OCI-LY7 (cell line): ENCODE measurements around the gene GCA. TPM values are rescaled to one million over a fixed set of nuclear protein-coding genes. Genes with fewer than 3 reads are reported as not detected.

Experiments used
- BruUV-seq: library from RNA; stranded (reverse); fragments of 400-500 nt; replicated peaks from 2 replicates; lab custom pipeline; 2021; lab: Mats Ljungman, UMichigan
- CTCF ChIA-PET: fragments of 300-600 bp; sonication (Branson Sonifier 250); formaldehyde crosslinking; loops from one replicate; lab custom pipeline; 2022; ENCODE audit warnings: antibody characterized with exemption; ENCODE audit not compliant: unreplicated experiment; lab: Charles Lee
- POLR2A ChIA-PET: fragments of 300-600 bp; sonication (Branson Sonifier 250); formaldehyde crosslinking; loops from one replicate; lab custom pipeline; 2022; ENCODE audit warnings: antibody characterized with exemption; lab: Charles Lee
- DNase-seq: peaks from one replicate; pipeline ENCODE4 v3.0.0-alpha.2; 2015; ENCODE audit warnings: low spot score
- H2AFZ ChIP-seq: fragments of 200-600 bp; sonication (generic), shearing (Covaris generic); 2 replicates; pipeline ENCODE4 v1.6.1; 2014; ENCODE audit warnings: mild to moderate bottlenecking, antibody characterized with exemption, low read length, moderate library complexity
- H3K27ac ChIP-seq: fragments of 200-600 bp; sonication (generic); 2 replicates; pipeline ENCODE4 v1.5.1; 2014; ENCODE audit warnings: mixed run types, low read depth, mild to moderate bottlenecking, moderate library complexity, low read length, inconsistent platforms; ENCODE audit not compliant: poor library complexity, severe bottlenecking
- H3K36me3 ChIP-seq: fragments of 200-600 bp; sonication (generic); 2 replicates; pipeline ENCODE4 v1.6.1; 2014; ENCODE audit warnings: mild to moderate bottlenecking, antibody characterized with exemption, low read length, moderate library complexity, mixed read lengths; ENCODE audit not compliant: insufficient read depth
- H3K4me1 ChIP-seq: fragments of 200-600 bp; sonication (generic); 2 replicates; pipeline ENCODE4 v1.5.1; 2014; ENCODE audit warnings: mild to moderate bottlenecking, low read length; ENCODE audit not compliant: insufficient read depth, poor library complexity, severe bottlenecking
- H3K4me2 ChIP-seq: fragments of 200-600 bp; sonication (generic); 2 replicates; pipeline ENCODE4 v1.6.1; 2014; ENCODE audit warnings: mild to moderate bottlenecking, low read length
- H3K4me3 ChIP-seq: fragments of 200-600 bp; sonication (generic); 2 replicates; pipeline ENCODE4 v1.5.1; 2014; ENCODE audit warnings: mild to moderate bottlenecking, low read depth, low read length; ENCODE audit not compliant: poor library complexity, severe bottlenecking
- H3K79me2 ChIP-seq: fragments of 200-600 bp; sonication (generic); 2 replicates; pipeline ENCODE4 v1.6.1; 2016; ENCODE audit warnings: low read depth, mild to moderate bottlenecking, low read length, moderate library complexity, mixed read lengths; ENCODE audit not compliant: insufficient read depth
- H3K9me2 ChIP-seq: fragments of 200-600 bp; sonication (generic); 2 replicates; pipeline ENCODE4 v1.6.1; 2016; ENCODE audit warnings: mild to moderate bottlenecking, low read length, mixed read lengths; ENCODE audit not compliant: insufficient read depth
- H3K9me3 ChIP-seq: fragments of 200-600 bp; sonication (generic); 2 replicates; pipeline ENCODE4 v1.6.1; 2014; ENCODE audit warnings: mild to moderate bottlenecking, mixed run types, low read length, mixed read lengths
- H4K20me1 ChIP-seq: fragments of 200-600 bp; sonication (generic); 2 replicates; pipeline ENCODE4 v1.6.1; 2014; ENCODE audit warnings: mild to moderate bottlenecking, antibody characterized with exemption, low read length, moderate library complexity, mixed read lengths; ENCODE audit not compliant: insufficient read depth
- CTCF ChIP-seq: fragments of 200-600 bp; sonication (generic); conservative IDR thresholded peaks from 2 replicates; pipeline ENCODE4 v1.5.1; 2014; ENCODE audit warnings: mild to moderate bottlenecking, antibody characterized with exemption, low read length, moderate library complexity, mixed read lengths
- EZH2phosphoT487 ChIP-seq: fragments of 200-600 bp; sonication (generic); IDR thresholded peaks from 2 replicates; pipeline ENCODE4 v1.6.1; 2018; ENCODE audit warnings: low read depth, borderline replicate concordance, mild to moderate bottlenecking, mixed run types, antibody characterized with exemption, low read length, moderate library complexity, mixed read lengths
- intact Hi-C: fragments of 100-400 bp; cut with micrococcal nuclease; formaldehyde crosslinking; loops from one replicate; pipeline ENCODE4 v1.10.0; 2022; ENCODE audit not compliant: unreplicated experiment
- total RNA-seq, 2 experiments: library from RNA; depleted of rRNA in 1 of 2; stranded (reverse); fragments of >200 nt in 1 of 2; shearing (Covaris generic) in 1 of 2; gene quantifications; 2 replicates each; pipeline ENCODE4 v1.2.3, GENCODE V29; 2014 to 2022

GCA gene
- total RNA-seq, 2 experiments from 2014 or later = 37.3 to 38.4 TPM

- ChIA-PET CTCF (no interaction called here), POLR2A (interaction anchor here (0.9 to 1.0 kb wide), 3 partner anchors 9 to 27 kb away, joined by 3 read pairs; no protein-coding TSS in a partner anchor)
- no peaks in the 10 kb centered on the region for H4K20me1 ChIP-seq
- TF ChIP-seq CTCF (no peak), EZH2phosphoT487 (no peak)
- no peaks in the 10 kb centered on the region for H3K9me2 ChIP-seq
- H3K27ac ChIP-seq = no peak overlapping the region
- H3K79me2 ChIP-seq = peaks cover 28% of the 10 kb centered on the region
- no peak for DNase-seq
- H3K4me1 ChIP-seq = peaks cover 32% of the 10 kb centered on the region
- no peaks in the 10 kb centered on the region for H3K9me3 ChIP-seq
- H3K4me3 ChIP-seq = peak overlapping the region; percentile 100
- H3K36me3 ChIP-seq = no peaks in the 10 kb centered on the region
- intact Hi-C loops = no loop called here
- no peak overlapping the region for H2AFZ ChIP-seq
- peak overlapping the region; percentile 72 for H3K4me2 ChIP-seq
- TSS peak; percentile 56 for BruUV-seq
These were observed 28.0 kb upstream of the GCA start for GRCh38 chr2:162315938-162316337.

DNA sequence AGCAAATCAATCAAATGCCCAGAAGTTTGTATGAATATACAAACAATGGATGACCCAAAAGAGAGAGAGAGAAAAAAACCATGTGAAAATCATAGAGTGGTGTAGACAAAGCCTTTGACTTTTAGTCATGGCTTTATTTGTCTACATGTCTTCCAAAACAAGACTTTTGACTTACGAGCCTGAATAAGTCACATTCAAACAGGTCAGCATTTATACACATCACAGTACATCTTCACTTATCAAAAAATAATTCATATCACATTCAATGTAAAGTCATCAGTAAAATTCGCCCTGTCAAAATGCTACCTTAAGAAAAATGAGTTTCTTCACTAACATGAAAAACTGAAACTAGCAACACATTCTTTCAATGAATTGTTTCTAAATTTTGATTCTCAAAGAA, 27.3 kb upstream of the GCA start:
- no peak for TF ChIP-seq CTCF
- TF ChIP-seq EZH2phosphoT487 = no peak
- peaks cover 28% of the 10 kb centered on the region for H3K79me2 ChIP-seq
- peak overlapping the region; percentile 72 for H3K4me2 ChIP-seq
- peak overlapping the region; percentile 100 for H3K4me3 ChIP-seq
- DNase-seq = no peak
- CTCF ChIA-PET = no interaction called here
- H3K36me3 ChIP-seq = no peaks in the 10 kb centered on the region
- intact Hi-C loops = no loop called here
- peaks cover 36% of the 10 kb centered on the region for H3K4me1 ChIP-seq
- H3K9me3 ChIP-seq = no peaks in the 10 kb centered on the region
- no peak overlapping the region; the same call in 1 of the 2 replicates for H2AFZ ChIP-seq
- BruUV-seq = no TSS peak
- no peaks in the 10 kb centered on the region for H4K20me1 ChIP-seq
- POLR2A ChIA-PET = interaction anchor here (0.9 to 1.4 kb wide), 4 partner anchors 10 to 27 kb away, joined by 3 read pairs; no protein-coding TSS in a partner anchor
- no peak overlapping the region for H3K27ac ChIP-seq
- H3K9me2 ChIP-seq = no peaks in the 10 kb centered on the region

DNA sequence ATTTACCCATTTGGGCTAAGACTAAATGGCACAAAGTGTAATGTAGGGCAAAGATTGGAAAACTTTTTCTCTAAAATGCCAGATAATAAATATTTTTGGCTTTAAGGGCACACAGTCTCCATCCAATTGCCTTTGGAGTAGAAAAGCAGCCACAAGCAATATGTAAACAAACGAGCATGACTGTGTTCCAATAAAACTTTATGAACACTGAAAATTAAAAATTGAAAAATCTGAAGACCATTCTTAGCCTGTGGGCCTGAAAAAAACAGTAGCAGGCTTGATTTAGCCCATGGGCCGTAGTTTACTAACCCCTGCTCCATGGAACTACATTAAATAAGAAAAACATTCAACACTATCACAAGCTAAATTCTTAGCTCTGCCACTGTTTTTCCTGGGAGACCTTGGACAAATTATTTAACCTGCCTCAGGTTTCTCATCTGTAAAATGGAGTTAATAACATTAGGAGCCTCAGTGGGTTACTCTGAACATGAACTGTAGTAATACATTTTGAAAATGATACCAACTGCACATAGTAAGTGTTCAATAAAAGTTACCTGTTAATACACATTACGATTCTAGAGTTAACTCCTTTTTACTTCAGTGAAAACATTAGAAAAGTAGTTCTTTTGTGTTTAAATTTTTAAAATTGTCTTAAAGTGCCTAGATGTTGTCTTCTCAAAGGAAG, 26.7 kb upstream of the GCA start:
- DNase-seq = peak; percentile 30
- CTCF ChIA-PET = interaction anchor here (1.0 kb wide), 1 partner anchor 19 kb away, joined by 3 read pairs; no protein-coding TSS in a partner anchor
- peaks cover 25% of the 10 kb centered on the region for H3K79me2 ChIP-seq
- H3K4me3 ChIP-seq = peak overlapping the region; percentile 100
- H3K4me2 ChIP-seq = peak overlapping the region; percentile 72
- peak overlapping the region; percentile 74 for H3K27ac ChIP-seq
- H3K36me3 ChIP-seq = no peaks in the 10 kb centered on the region
- TF ChIP-seq CTCF = no peak
- no TSS peak for BruUV-seq
- no peaks in the 10 kb centered on the region for H3K9me3 ChIP-seq
- no peaks in the 10 kb centered on the region for H3K9me2 ChIP-seq
- H2AFZ ChIP-seq = peak overlapping the region; percentile 87
- POLR2A ChIA-PET = interaction anchor here (0.8 to 1.4 kb wide), 4 partner anchors 9 to 26 kb away, joined by 3 to 4 read pairs (median 4); no protein-coding TSS in a partner anchor
- peaks cover 36% of the 10 kb centered on the region for H3K4me1 ChIP-seq
- intact Hi-C loops = loop anchor here (1.0 kb wide), 1 partner anchor 27 kb away; the partner anchor contains the start of gene GCA
- H4K20me1 ChIP-seq = no peaks in the 10 kb centered on the region
